Hepatocyte (in vitro differentiated cells): Measurements from ENCODE around the gene LRRC42.

ENCODE experiments used
- CTCF ChIP-seq: fragments of 200-600 bp; sonication (generic); IDR thresholded peaks from 2 replicates; pipeline ENCODE4 v1.5.1; 2016; ENCODE audit warnings: antibody characterized with exemption, mild to moderate bottlenecking; ENCODE audit not compliant: poor library complexity
- EZH2 ChIP-seq: fragments of 200-600 bp; sonication (generic); IDR thresholded peaks from 2 replicates; pipeline ENCODE4 v1.6.1; 2016; ENCODE audit warnings: antibody characterized with exemption, mild to moderate bottlenecking, borderline replicate concordance
- EZH2phosphoT487 ChIP-seq: fragments of 200-600 bp; sonication (generic); IDR thresholded peaks from one replicate; pipeline ENCODE4 v1.6.1; 2018; ENCODE audit warnings: antibody characterized with exemption, mild to moderate bottlenecking, low read depth, moderate library complexity; ENCODE audit not compliant: unreplicated experiment, severe bottlenecking

GRCh38 chr1:53906121-53906520 is 40.0 kb upstream of the LRRC42 start:
- TF ChIP-seq CTCF (no peak), EZH2 (no peak), EZH2phosphoT487 (no peak)
